WI38 (cell line): ENCODE results near the gene KIAA1217.

Experiments
- H3K4me3 ChIP-seq: 2 replicates; pipeline ENCODE4 v1.5.1; 2011; ENCODE audit warnings: low read depth, mild to moderate bottlenecking, control low read depth, low read length
- CTCF ChIP-seq: IDR thresholded peaks from 2 replicates; pipeline ENCODE4 v1.5.1; 2012; ENCODE audit warnings: low read depth, mild to moderate bottlenecking, control low read depth, low read length

KIAA1217 gene

DNA sequence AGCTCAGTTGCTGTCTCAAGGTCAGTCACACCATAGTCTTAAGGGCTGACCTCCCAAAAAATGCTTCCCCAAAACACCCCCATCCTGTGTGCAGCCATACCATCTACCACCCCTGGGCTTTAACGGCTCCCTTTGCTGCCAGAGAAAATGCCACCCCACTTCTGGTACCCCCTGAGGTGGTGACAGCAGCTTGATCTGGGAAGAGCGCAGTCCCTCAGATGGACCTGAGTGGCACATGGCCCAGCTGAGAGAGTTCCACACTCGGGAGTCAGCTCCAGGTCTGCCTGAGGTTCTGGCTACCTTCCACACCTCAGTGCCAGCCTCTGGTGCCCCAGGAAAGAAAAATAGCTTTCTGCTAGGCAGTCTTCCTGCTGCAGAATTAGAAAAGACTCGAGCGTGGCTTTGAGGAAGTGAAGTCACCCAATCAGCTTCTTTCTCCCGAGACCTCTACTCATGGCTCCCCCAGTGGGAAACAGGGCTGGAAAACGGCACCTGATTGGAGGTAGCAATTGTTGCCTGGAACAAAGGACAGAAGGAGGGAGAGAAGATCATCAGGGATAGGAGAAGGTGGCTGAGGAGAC, 363.0 kb downstream of the KIAA1217 start:
- no peak overlapping the region for H3K4me3 ChIP-seq
- TF ChIP-seq CTCF: no peak

DNA sequence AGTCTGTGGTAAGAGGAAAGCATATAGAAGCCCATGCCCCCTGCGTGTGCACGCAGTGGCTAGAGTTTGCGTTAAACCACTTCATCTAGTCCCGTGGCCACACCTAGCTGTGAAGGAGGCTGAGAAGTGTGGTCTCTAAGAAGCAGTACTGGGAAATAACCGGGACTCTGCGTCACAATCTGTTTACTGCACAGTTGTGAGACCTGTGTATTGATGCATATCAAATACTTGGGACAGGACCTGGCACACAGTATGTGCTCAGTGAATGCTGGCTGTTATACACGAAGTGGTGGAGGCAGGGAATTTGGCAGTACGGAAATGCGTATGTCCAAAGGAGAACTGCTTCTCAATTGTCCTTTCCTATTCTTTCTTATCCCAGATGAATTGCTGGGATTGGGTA, 365.2 kb downstream of the KIAA1217 start:
- H3K4me3 ChIP-seq: no peak overlapping the region
- TF ChIP-seq CTCF: no peak

DNA sequence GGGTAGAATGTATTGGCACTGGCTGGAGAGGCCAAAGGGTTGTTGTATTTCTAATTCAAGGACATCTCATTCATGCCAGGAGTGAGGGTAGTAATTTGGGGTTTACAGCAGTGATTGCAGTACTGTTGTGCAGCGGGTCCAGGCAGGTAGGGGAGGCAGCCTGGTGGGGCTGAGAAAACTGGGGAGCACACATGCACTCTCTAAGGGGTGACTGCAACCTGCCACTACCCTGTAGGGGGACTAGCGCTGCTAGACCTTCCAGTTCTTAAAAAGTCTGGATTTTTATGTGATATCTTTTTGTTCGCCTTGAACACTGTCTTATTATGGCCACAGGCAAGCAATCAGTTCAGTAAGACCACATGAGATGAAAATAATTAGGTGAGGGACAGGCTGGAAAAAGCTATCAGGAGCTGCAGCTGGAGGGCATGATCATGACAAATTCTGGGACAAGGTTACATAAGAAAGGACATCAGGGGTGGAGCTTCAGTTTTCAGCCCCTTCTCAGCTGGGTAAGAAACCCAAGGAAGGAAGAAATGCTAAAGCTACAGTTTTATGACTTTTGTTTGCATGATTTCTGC, 365.7 kb downstream of the KIAA1217 start:
- H3K4me3 ChIP-seq: no peak overlapping the region
- no peak for TF ChIP-seq CTCF

GRCh38 chr10:24575481-24576002, 366.6 kb downstream of the KIAA1217 start:
- no peak overlapping the region for H3K4me3 ChIP-seq
- no peak for TF ChIP-seq CTCF

DNA sequence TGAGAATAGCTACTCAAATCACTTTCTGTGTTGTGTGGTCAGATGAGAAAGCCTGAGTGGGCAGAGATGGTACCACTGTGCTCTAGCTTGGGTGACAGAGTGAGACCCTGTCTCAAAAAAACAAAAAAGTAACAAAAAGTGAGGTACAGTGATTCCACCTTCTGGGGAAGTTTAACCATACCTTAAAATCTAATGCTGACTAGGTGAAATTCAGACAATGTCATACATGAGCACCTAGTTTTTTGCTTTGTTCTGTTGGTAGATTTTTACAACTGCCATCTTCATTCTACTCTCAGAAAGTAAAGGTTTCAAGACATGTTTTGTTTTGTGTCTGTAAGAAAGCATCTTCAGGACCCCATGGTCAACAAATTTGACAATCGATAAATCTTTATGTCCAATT, 370.5 kb downstream of the KIAA1217 start:
- no peak for TF ChIP-seq CTCF
- no peak overlapping the region for H3K4me3 ChIP-seq

- no peak for TF ChIP-seq CTCF
- no peak overlapping the region for H3K4me3 ChIP-seq
These were observed 371.0 kb downstream of the KIAA1217 start for GRCh38 chr10:24579906-24580305.

GRCh38 chr10:24589265-24589664, 380.3 kb downstream of the KIAA1217 start:
- TF ChIP-seq CTCF: no peak
- H3K4me3 ChIP-seq: no peak overlapping the region
